GM18498 (cell line): ENCODE measurements around the gene PRPF38B.
"Not testable (repeated sequence)": the region's sequence is repeated elsewhere in the genome, so short reads cannot be mapped to it uniquely, and the experiment has no call there.

Source experiments
- ATAC-seq: cut with Tn5 transposase; IDR thresholded peaks from one replicate; pipeline ENCODE4 v1.9.1; 2021; ENCODE audit warnings: mild to moderate bottlenecking, moderate library complexity; ENCODE audit not compliant: unreplicated experiment

Gene PRPF38B

GRCh38 chr1:108691942-108692723 lies at the start of gene PRPF38B:
TSS of gene PRPF38B (plus strand) at chr1:108692310. CDS start at chr1:108692592, 282 bp downstream.
- ATAC-seq = peak; percentile 95

- ATAC-seq = peak; percentile 69
These were observed 48.4 kb upstream of the PRPF38B start for GRCh38 chr1:108643492-108644335.

GRCh38 chr1:108644984-108645383 lies 47.1 kb upstream of the PRPF38B start:
- ATAC-seq = no peak

GRCh38 chr1:108645564-108646184 lies 46.4 kb upstream of the PRPF38B start:
- ATAC-seq = no peak

- no peak for ATAC-seq
These were observed 45.9 kb upstream of the PRPF38B start for GRCh38 chr1:108646265-108646647.

- peak; percentile 68 for ATAC-seq
These were observed 45.4 kb upstream of the PRPF38B start for GRCh38 chr1:108646648-108647269.

GRCh38 chr1:108653431-108654105 lies 38.5 kb upstream of the PRPF38B start:
- no peak for ATAC-seq

GRCh38 chr1:108657356-108658080 lies 34.6 kb upstream of the PRPF38B start:
- ATAC-seq = no peak

- peak; percentile 87 for ATAC-seq
These were observed 31.0 kb upstream of the PRPF38B start, which contains the start of gene HENMT1 for GRCh38 chr1:108661030-108661609. TSS of gene HENMT1 (minus strand) at chr1:108661093. CDS start at chr1:108659884, 1,209 bp downstream.

- no peak for ATAC-seq
These were observed 29.0 kb upstream of the PRPF38B start for GRCh38 chr1:108663074-108663473.

GRCh38 chr1:108664481-108664880 lies 27.6 kb upstream of the PRPF38B start:
- no peak for ATAC-seq

GRCh38 chr1:108665067-108665466 lies 27.0 kb upstream of the PRPF38B start:
- ATAC-seq = no peak

- no peak for ATAC-seq
These were observed 26.3 kb upstream of the PRPF38B start for GRCh38 chr1:108665771-108666170.

GRCh38 chr1:108667422-108667821 lies 24.7 kb upstream of the PRPF38B start:
- not testable (repeated sequence) for ATAC-seq

GRCh38 chr1:108668777-108669176 lies 23.3 kb upstream of the PRPF38B start:
- ATAC-seq = no peak

GRCh38 chr1:108669679-108670078 lies 22.4 kb upstream of the PRPF38B start:
- no peak for ATAC-seq

GRCh38 chr1:108670131-108670773 lies 21.9 kb upstream of the PRPF38B start:
- no peak for ATAC-seq

- no peak for ATAC-seq
These were observed 21.0 kb upstream of the PRPF38B start for GRCh38 chr1:108671143-108671542.

- ATAC-seq = no peak
These were observed 13.4 kb upstream of the PRPF38B start for GRCh38 chr1:108678706-108679105.
